Measurements from ENCODE around the gene INPP5D. TPM values are rescaled to one million over a fixed set of nuclear protein-coding genes. Genes with fewer than 3 reads are reported as not detected.

The INPP5D gene
- total RNA-seq, 1 donor: under 0.01 TPM

- DNase-seq (ENCODE audit: low read depth): no peak
- no peak overlapping the region for H3K4me3 ChIP-seq (ENCODE audit: low read depth, low read length)
- TF ChIP-seq, protein P1, sequence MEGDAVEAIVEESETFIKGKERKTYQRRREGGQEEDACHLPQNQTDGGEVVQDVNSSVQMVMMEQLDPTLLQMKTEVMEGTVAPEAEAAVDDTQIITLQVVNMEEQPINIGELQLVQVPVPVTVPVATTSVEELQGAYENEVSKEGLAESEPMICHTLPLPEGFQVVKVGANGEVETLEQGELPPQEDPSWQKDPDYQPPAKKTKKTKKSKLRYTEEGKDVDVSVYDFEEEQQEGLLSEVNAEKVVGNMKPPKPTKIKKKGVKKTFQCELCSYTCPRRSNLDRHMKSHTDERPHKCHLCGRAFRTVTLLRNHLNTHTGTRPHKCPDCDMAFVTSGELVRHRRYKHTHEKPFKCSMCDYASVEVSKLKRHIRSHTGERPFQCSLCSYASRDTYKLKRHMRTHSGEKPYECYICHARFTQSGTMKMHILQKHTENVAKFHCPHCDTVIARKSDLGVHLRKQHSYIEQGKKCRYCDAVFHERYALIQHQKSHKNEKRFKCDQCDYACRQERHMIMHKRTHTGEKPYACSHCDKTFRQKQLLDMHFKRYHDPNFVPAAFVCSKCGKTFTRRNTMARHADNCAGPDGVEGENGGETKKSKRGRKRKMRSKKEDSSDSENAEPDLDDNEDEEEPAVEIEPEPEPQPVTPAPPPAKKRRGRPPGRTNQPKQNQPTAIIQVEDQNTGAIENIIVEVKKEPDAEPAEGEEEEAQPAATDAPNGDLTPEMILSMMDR (IDR thresholded peaks at IDR 0.05; ENCODE audit: insufficient read depth, low read depth, low read length): no peak
These were observed 40.3 kb downstream of the INPP5D start for GRCh38 chr2:233100192-233100998.

DNA sequence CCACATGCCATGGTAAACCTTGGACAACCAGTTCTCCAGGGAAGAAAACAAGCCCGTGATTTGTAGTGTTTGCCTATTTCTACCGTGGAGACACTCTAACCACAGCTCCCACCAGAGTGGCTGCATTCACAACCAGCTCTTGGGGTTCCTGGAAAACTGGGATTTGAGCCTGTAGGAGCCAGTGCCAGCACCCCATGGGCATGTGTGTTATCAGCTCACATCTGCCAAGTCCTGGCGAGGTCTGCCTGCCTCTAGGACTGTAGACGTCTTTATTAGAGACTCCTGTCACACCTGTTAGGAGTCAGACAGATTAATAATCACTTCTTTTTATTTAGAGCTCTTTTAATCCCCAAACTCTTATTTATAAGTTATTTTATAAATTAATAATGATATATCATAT, 41.0 kb downstream of the INPP5D start:
- DNase-seq (ENCODE audit: low read depth): no peak
- TF ChIP-seq, protein P1 (IDR thresholded peaks at IDR 0.05; ENCODE audit: insufficient read depth, low read depth, low read length): no peak
- no peak overlapping the region for H3K4me3 ChIP-seq (ENCODE audit: low read depth, low read length)

DNA sequence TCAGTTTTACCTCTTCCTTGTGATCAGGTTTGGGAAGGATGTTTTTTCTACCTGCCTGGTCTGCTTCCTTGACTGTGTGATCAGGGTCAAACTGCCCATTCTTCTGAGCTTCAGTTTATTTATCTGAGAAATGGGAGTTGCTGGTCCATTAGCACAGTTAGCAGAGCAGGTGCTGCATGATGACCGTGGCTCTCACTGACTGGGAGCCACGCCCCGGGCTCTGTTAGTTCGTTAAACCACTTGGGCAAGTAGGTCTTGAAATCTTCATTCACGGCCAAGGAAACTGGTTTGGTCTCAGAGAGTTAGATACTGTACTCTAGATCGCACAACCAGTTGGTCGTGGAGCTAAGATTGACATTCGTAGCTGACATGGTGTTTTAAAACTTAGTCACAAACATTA, 41.7 kb downstream of the INPP5D start:
- no peak overlapping the region for H3K4me3 ChIP-seq (ENCODE audit: low read depth, low read length)
- no peak for DNase-seq (ENCODE audit: low read depth)
- TF ChIP-seq, protein P1 (IDR thresholded peaks at IDR 0.05; ENCODE audit: insufficient read depth, low read depth, low read length): no peak

DNA sequence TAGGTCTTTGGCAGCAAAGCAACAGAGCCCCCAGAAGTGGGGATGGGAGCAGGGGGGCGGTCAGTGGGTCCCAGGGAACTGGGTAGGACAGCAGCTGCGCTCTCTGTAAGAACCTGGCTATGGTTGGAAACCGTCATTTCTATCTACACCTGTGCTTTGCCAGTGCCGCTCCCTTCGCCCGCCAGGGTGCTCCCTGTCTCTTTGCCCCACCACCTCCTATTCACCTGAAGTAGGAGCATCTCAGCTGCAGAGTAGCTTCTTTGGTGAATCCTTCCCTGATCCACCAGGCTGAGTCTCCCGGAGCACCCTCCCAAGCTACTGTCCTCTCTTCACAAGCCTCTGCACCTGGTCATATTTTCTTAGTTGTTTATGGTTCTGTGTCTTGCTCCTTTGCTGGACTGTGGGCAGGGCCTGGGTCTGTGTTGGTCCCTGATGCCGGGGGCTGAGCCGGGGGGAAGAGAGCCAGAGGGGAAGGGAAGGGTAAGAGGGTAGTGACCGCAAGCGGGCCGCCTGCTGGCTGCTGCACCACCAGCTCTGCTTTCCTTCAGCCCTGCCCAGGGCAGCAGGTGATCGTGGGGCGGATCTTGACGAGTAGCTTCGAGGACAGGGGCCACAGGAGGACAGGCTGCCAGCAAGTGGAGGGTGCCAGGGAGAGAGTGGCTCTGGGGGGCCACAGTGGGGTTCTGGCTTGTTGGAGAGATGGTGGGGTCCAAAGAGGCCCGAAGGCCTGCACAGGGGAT, 45.2 kb downstream of the INPP5D start:
- no peak overlapping the region for H3K4me3 ChIP-seq (ENCODE audit: low read depth, low read length)
- no peak for DNase-seq (ENCODE audit: low read depth)
- TF ChIP-seq, protein P1 (IDR thresholded peaks at IDR 0.05; ENCODE audit: insufficient read depth, low read depth, low read length): no peak

- no peak for DNase-seq (ENCODE audit: low read depth)
- no peak overlapping the region for H3K4me3 ChIP-seq (ENCODE audit: low read depth, low read length)
- TF ChIP-seq, protein P1 (IDR thresholded peaks at IDR 0.05; ENCODE audit: insufficient read depth, low read depth, low read length): no peak
These were observed 45.8 kb downstream of the INPP5D start for GRCh38 chr2:233105930-233106329.

DNA sequence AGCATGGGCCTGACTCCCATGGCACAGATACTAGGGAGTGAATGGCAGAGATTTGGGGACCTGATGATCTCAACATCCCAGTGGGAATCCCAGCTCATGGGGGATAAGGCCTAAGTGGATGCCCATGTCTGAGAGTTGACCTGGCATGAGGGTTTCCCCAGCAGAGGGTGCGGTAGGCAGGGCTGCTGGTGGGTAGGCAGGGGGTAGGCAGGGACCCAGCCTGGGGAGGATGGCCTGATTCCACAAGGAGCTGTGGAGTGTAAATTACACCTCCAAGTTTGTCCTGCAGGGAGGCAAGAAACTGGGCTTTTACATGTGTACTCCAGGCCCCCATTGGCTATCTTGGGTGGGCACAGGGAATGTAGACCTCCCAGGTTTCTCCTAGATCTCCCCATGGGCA, 46.9 kb downstream of the INPP5D start:
- no peak for DNase-seq (ENCODE audit: low read depth)
- TF ChIP-seq, protein P1 (IDR thresholded peaks at IDR 0.05; ENCODE audit: insufficient read depth, low read depth, low read length): no peak
- no peak overlapping the region for H3K4me3 ChIP-seq (ENCODE audit: low read depth, low read length)
